SK-N-SH (cell line): ENCODE results near the gene TMEM176B. TPM values are rescaled to one million over a fixed set of nuclear protein-coding genes. Genes with fewer than 3 reads are reported as not detected.

Source experiments
- CTCF ChIA-PET: fragments of 300-600, 350-600 bp; formaldehyde crosslinking; extraction: SDS; loops from one replicate; lab custom pipeline; 2021; lab: Yijun Ruan, JAX
- POLR2A ChIA-PET: fragments of 350-600 bp; sonication (Branson Sonifier 250); formaldehyde crosslinking; extraction: SDS; loops from one replicate; lab custom pipeline; 2020; ENCODE audit warnings: antibody characterized with exemption, inconsistent platforms; lab: Yijun Ruan, JAX
- DNase-seq: peaks from one replicate; pipeline ENCODE4 v3.0.0; 2012
- H2AFZ ChIP-seq: fragments of 200-600 bp; sonication (generic); 2 replicates; pipeline ENCODE4 v1.8.1; 2016; ENCODE audit warnings: antibody characterized with exemption, mild to moderate bottlenecking, low read depth
- H3F3A ChIP-seq: fragments of 200-600 bp; sonication (generic); replicated peaks from 2 replicates; pipeline ENCODE3; 2016; ENCODE audit warnings: antibody characterized with exemption, mild to moderate bottlenecking; ENCODE audit not compliant: insufficient read depth
- H3K27ac ChIP-seq, 2 experiments: fragments of 200-500 bp in 1 of 2; fragments of 200-600 bp in 1 of 2; sonication (Bioruptor generic) in 1 of 2; sonication (generic), shearing (Covaris generic) in 1 of 2; 2 replicates each; pipeline versions ENCODE4 v1.5.1 to v1.6.1; 2014 to 2016; ENCODE audit warnings: low read depth in 2 of 2, inconsistent platforms in 1 of 2, low read length in 1 of 2, mild to moderate bottlenecking in 1 of 2, mixed read lengths in 1 of 2
- H3K27me3 ChIP-seq: fragments of 200-600 bp; sonication (generic), shearing (Covaris generic); 2 replicates; pipeline ENCODE4 v1.6.1; 2016; ENCODE audit warnings: mixed run types; ENCODE audit not compliant: insufficient read depth
- H3K36me3 ChIP-seq, 2 experiments: fragments of 200-500 bp in 1 of 2; fragments of 200-600 bp in 1 of 2; sonication (Bioruptor generic) in 1 of 2; sonication (generic) in 1 of 2; replicated peaks in 1 of 2; 2 replicates each; pipeline versions ENCODE3 to v1.5.1; 2014 to 2016; ENCODE audit warnings: low read length in 1 of 2, mild to moderate bottlenecking in 1 of 2; ENCODE audit not compliant: insufficient read depth in 2 of 2, control insufficient read depth in 1 of 2
- H3K4me1 ChIP-seq, 2 experiments: fragments of 200-500 bp in 1 of 2; fragments of 200-600 bp in 1 of 2; sonication (Bioruptor generic) in 1 of 2; sonication (generic), shearing (Covaris generic) in 1 of 2; 2 replicates each; pipeline versions ENCODE4 v1.5.1 to v1.6.1; 2014 to 2016; ENCODE audit warnings: low read depth in 1 of 2, low read length in 1 of 2, mixed run types in 1 of 2; ENCODE audit not compliant: insufficient read depth in 2 of 2, control insufficient read depth in 1 of 2
- H3K4me2 ChIP-seq: fragments of 200-600 bp; sonication (generic), shearing (Covaris generic); 2 replicates; pipeline ENCODE4 v1.6.1; 2017; ENCODE audit warnings: mixed run types
- H3K4me3 ChIP-seq, 2 experiments: fragments of 200-500 bp in 1 of 2; fragments of 200-600 bp in 1 of 2; sonication (Bioruptor generic) in 1 of 2; sonication (generic), shearing (Covaris generic) in 1 of 2; 2 replicates each; pipeline versions ENCODE4 v1.5.1 to v1.8.1; 2014 to 2016; ENCODE audit warnings: low read depth in 2 of 2, inconsistent platforms in 1 of 2, low read length in 1 of 2, mild to moderate bottlenecking in 1 of 2, mixed read lengths in 1 of 2, moderate library complexity in 1 of 2
- H3K79me2 ChIP-seq: fragments of 200-600 bp; sonication (generic); 2 replicates; pipeline ENCODE4 v1.8.1; 2017; ENCODE audit warnings: mild to moderate bottlenecking; ENCODE audit not compliant: insufficient read depth
- H3K9ac ChIP-seq: fragments of 200-600 bp; sonication (generic); 2 replicates; pipeline ENCODE4 v1.6.1; 2017; ENCODE audit warnings: mixed run types
- H3K9me2 ChIP-seq: fragments of 200-600 bp; sonication (generic); 2 replicates; pipeline ENCODE4 v1.6.1; 2017; ENCODE audit warnings: mixed run types
- H3K9me3 ChIP-seq: fragments of 200-600 bp; sonication (generic); 2 replicates; pipeline ENCODE4 v1.6.1; 2017; ENCODE audit warnings: mixed run types, mild to moderate bottlenecking, moderate library complexity
- H4K20me1 ChIP-seq: fragments of 200-600 bp; sonication (generic); 2 replicates; pipeline ENCODE4 v1.6.1; 2017; ENCODE audit warnings: mild to moderate bottlenecking, mixed run types; ENCODE audit not compliant: insufficient read depth
- CHD2 ChIP-seq: fragments of 150-350 bp; IDR thresholded peaks from 2 replicates; pipeline ENCODE4 v1.6.1; 2018; ENCODE audit warnings: low read length; ENCODE audit not compliant: partially characterized antibody
- FOSL2 ChIP-seq: IDR thresholded peaks from 2 replicates; pipeline ENCODE4 v1.4.0; 2012; ENCODE audit warnings: low read depth, mild to moderate bottlenecking, moderate library complexity, borderline replicate concordance
- FOXJ3 ChIP-seq: sonication (generic); formaldehyde crosslinking; IDR thresholded peaks from 2 replicates; pipeline ENCODE4 v1.5.1; 2020; ENCODE audit warnings: mild to moderate bottlenecking, missing genetic modification reagents
- GABPA ChIP-seq: IDR thresholded peaks from 2 replicates; pipeline ENCODE4 v1.4.0; 2012; ENCODE audit warnings: low read depth, mild to moderate bottlenecking
- JUND ChIP-seq: IDR thresholded peaks from 2 replicates; pipeline ENCODE4 v1.4.0; 2012
- MEF2A ChIP-seq: IDR thresholded peaks from 2 replicates; pipeline ENCODE4 v1.4.0; 2012; ENCODE audit warnings: low read depth, borderline replicate concordance
- MXI1 ChIP-seq: IDR thresholded peaks from 2 replicates; pipeline ENCODE4 v1.6.1; 2012; ENCODE audit warnings: mild to moderate bottlenecking, low read depth, low read length, improper control_type of control experiment
- RCOR1 ChIP-seq: fragments of 150-350 bp; IDR thresholded peaks from 2 replicates; pipeline ENCODE4 v1.6.1; 2017; ENCODE audit warnings: antibody characterized with exemption, low read length
- RXRA ChIP-seq: IDR thresholded peaks from 2 replicates; pipeline ENCODE4 v1.4.0; 2012; ENCODE audit warnings: low read depth, mild to moderate bottlenecking, borderline replicate concordance
- SMC3 ChIP-seq: IDR thresholded peaks from 2 replicates; pipeline ENCODE4 v1.6.1; 2012; ENCODE audit warnings: low read depth, low read length, improper control_type of control experiment
- TAF1 ChIP-seq: IDR thresholded peaks from 2 replicates; pipeline ENCODE4 v1.6.1; 2012; ENCODE audit warnings: low read depth, mild to moderate bottlenecking, low read length, moderate library complexity, borderline replicate concordance
- TCF12 ChIP-seq: IDR thresholded peaks from 2 replicates; pipeline ENCODE4 v1.4.0; 2012
- TEAD4 ChIP-seq: IDR thresholded peaks from 2 replicates; pipeline ENCODE4 v1.4.0; 2012; ENCODE audit warnings: mild to moderate bottlenecking, borderline replicate concordance; ENCODE audit not compliant: insufficient read depth
- YY1 ChIP-seq: IDR thresholded peaks from 2 replicates; pipeline ENCODE4 v1.4.0; 2012; ENCODE audit warnings: low read depth, mild to moderate bottlenecking
- polyA plus RNA-seq, 3 experiments: library from polyadenylated mRNA; depleted of rRNA; stranded (reverse); fragments of >200 nt; gene quantifications; 2 replicates each; pipeline ENCODE4 v1.2.3, GENCODE V29; 2012
- TF ChIP-seq, protein P1 (sequence below): IDR thresholded peaks from 2 replicates; pipeline ENCODE4 v1.4.0; 2012; ENCODE audit warnings: low read depth, borderline replicate concordance
- TF ChIP-seq, protein P2 (sequence below): fragments of 150-350 bp; IDR thresholded peaks from 2 replicates; pipeline ENCODE4 v1.6.1; 2016; ENCODE audit warnings: mild to moderate bottlenecking, low read depth, low read length
- TF ChIP-seq, protein P3 (sequence below): IDR thresholded peaks from 2 replicates; pipeline ENCODE4 v1.4.0; 2012; ENCODE audit warnings: low read depth
- TF ChIP-seq, protein P4 (sequence below): fragments of 200-600 bp; sonication (generic); IDR thresholded peaks from 2 replicates; pipeline ENCODE4 v1.6.1; 2017; ENCODE audit warnings: antibody characterized with exemption, mild to moderate bottlenecking, moderate library complexity
- TF ChIP-seq, protein P5 (sequence below): IDR thresholded peaks from 2 replicates; pipeline ENCODE4; 2012

Gene TMEM176B
- polyA plus RNA-seq, 1 of the 3 experiments (the other 2 are of a cell fraction) = not detected

DNA sequence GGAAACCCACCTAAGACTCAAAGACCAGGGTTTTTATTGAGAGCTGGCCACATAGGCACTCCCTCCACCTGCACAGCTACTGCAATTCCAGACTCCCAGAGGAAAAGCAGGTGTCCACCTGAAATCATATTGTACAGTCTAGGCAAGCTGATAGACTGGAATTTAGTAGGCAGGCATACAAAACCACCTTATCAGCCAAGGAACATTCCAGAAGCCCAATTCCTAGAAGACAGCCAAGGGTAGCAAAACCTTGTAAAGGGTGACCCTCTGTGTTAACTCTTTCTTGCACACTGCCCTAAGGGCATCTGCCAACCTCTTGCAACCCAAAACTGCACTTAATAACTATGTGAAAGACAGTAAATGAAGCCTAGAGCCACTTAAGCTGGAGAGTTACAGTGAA is 5.7 kb upstream of the TMEM176B start:
- H3K36me3 ChIP-seq = no peaks in the 10 kb centered on the region
- no peak overlapping the region for H2AFZ ChIP-seq
- H3K9me2 ChIP-seq = no peaks in the 10 kb centered on the region
- POLR2A ChIA-PET = no interaction called here
- 0 out of 2 replicates have a peak, but pooled peaks cover 7% of the 10 kb centered on the region for H3K9me3 ChIP-seq
- no peaks in the 10 kb centered on the region for H3F3A ChIP-seq
- CTCF ChIA-PET = interaction anchor here (1.5 kb wide), 1 partner anchor 8 kb away, joined by 3 read pairs; no protein-coding TSS in a partner anchor
- H3K4me1 ChIP-seq = peaks cover 0 to 7% of the 10 kb centered on the region in 2 experiments; a peak in 1 of 4 replicates
- no peak overlapping the region for H3K4me3 ChIP-seq
- H3K27me3 ChIP-seq = no peaks in the 10 kb centered on the region
- no peak overlapping the region for H3K27ac ChIP-seq
- no peak overlapping the region for H3K9ac ChIP-seq
- H3K4me2 ChIP-seq = no peak overlapping the region
- no peaks in the 10 kb centered on the region for H4K20me1 ChIP-seq
- TF ChIP-seq TAF1 = no peak
- TF ChIP-seq, protein P1, sequence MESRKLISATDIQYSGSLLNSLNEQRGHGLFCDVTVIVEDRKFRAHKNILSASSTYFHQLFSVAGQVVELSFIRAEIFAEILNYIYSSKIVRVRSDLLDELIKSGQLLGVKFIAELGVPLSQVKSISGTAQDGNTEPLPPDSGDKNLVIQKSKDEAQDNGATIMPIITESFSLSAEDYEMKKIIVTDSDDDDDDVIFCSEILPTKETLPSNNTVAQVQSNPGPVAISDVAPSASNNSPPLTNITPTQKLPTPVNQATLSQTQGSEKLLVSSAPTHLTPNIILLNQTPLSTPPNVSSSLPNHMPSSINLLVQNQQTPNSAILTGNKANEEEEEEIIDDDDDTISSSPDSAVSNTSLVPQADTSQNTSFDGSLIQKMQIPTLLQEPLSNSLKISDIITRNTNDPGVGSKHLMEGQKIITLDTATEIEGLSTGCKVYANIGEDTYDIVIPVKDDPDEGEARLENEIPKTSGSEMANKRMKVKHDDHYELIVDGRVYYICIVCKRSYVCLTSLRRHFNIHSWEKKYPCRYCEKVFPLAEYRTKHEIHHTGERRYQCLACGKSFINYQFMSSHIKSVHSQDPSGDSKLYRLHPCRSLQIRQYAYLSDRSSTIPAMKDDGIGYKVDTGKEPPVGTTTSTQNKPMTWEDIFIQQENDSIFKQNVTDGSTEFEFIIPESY = no peak
- no peak for TF ChIP-seq MEF2A
- TF ChIP-seq FOXJ3 = no peak
- TF ChIP-seq, protein P2, sequence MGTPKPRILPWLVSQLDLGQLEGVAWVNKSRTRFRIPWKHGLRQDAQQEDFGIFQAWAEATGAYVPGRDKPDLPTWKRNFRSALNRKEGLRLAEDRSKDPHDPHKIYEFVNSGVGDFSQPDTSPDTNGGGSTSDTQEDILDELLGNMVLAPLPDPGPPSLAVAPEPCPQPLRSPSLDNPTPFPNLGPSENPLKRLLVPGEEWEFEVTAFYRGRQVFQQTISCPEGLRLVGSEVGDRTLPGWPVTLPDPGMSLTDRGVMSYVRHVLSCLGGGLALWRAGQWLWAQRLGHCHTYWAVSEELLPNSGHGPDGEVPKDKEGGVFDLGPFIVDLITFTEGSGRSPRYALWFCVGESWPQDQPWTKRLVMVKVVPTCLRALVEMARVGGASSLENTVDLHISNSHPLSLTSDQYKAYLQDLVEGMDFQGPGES = no peak
- TF ChIP-seq RCOR1 = no peak
- TF ChIP-seq, protein P3, sequence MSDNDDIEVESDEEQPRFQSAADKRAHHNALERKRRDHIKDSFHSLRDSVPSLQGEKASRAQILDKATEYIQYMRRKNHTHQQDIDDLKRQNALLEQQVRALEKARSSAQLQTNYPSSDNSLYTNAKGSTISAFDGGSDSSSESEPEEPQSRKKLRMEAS = no peak
- no peak for TF ChIP-seq MXI1
- TF ChIP-seq CHD2 = no peak
- no peak for TF ChIP-seq FOSL2
- no peak for TF ChIP-seq JUND
- TF ChIP-seq TCF12 = no peak
- TF ChIP-seq YY1 = no peak
- TF ChIP-seq, protein P4, sequence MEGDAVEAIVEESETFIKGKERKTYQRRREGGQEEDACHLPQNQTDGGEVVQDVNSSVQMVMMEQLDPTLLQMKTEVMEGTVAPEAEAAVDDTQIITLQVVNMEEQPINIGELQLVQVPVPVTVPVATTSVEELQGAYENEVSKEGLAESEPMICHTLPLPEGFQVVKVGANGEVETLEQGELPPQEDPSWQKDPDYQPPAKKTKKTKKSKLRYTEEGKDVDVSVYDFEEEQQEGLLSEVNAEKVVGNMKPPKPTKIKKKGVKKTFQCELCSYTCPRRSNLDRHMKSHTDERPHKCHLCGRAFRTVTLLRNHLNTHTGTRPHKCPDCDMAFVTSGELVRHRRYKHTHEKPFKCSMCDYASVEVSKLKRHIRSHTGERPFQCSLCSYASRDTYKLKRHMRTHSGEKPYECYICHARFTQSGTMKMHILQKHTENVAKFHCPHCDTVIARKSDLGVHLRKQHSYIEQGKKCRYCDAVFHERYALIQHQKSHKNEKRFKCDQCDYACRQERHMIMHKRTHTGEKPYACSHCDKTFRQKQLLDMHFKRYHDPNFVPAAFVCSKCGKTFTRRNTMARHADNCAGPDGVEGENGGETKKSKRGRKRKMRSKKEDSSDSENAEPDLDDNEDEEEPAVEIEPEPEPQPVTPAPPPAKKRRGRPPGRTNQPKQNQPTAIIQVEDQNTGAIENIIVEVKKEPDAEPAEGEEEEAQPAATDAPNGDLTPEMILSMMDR = no peak
- no peak for TF ChIP-seq TEAD4
- TF ChIP-seq SMC3 = no peak
- TF ChIP-seq GABPA = no peak
- TF ChIP-seq RXRA = no peak
- TF ChIP-seq, protein P5, sequence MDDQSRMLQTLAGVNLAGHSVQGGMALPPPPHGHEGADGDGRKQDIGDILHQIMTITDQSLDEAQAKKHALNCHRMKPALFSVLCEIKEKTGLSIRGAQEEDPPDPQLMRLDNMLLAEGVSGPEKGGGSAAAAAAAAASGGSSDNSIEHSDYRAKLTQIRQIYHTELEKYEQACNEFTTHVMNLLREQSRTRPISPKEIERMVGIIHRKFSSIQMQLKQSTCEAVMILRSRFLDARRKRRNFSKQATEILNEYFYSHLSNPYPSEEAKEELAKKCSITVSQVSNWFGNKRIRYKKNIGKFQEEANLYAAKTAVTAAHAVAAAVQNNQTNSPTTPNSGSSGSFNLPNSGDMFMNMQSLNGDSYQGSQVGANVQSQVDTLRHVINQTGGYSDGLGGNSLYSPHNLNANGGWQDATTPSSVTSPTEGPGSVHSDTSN = no peak
- DNase-seq = no peak
- H3K79me2 ChIP-seq = no peaks in the 10 kb centered on the region
